ENCODE data around the gene PCBP2.
"Not testable (repeated sequence)": the region's sequence is repeated elsewhere in the genome, so short reads cannot be mapped to it uniquely, and the experiment has no call there.

PCBP2 gene

DNA sequence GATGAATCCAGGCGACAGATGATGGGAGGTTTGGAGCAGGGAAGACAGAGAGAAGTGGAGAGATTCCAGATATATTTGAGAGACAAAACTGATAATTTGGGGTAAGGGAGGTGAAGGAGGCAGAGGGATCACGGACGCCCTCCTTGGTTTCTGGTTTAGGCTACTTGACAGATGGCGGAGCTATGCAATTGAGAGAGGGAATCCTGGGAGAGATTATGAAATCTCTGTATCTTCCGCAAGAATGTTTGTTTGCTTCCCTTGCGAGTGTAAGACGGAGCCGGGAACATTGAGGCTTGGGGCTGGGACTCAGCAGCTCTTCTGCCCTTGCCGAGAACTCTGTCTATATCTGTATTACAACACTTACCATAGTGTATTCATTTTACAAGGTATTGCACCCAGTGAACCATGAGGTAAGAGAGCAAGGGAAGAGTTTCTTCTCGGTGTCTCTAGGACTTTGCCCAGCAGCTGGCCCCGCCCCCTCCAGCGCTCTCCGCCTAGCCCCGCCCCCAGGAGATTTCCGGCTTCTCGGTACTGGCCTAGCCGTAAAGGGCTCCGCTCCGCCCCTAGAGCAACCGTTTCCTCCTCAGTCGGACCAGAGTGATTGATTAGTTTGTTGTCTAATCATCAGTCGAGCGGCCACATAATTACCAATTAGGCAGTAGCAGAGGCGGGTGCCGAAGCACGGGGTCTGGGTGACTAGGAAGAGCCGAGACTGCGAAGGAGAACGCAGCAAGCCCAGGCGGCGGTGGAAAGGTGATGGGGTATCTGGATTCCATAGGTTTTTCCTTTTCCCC is 10.7 kb upstream of the PCBP2 start, which contains the start of gene PRR13:
Gene PRR13 (plus strand): TSS at position 695 of the 794 bp plus-strand sequence. CDS start 981 bp downstream, outside the sequence.
- peak; percentile 100 for DNase-seq

DNA sequence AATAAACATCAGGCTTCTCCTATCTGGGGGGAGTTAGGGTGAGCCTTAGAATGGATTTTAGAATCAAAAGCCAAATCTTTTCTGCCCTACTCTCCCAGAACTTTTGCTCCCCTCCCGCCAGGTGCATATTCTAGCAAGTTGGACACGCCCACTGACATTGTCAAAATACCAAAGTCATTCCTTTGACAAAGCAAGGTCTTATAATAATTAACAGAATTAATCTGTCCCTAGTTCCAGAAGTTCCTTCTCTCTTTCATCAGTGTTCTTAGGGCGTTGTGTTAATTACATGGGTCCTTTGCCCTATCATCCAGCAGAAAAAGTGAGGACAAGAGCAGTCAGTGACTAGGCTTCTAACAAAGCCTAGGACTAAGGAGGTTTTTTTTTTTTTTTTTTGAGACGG is 7.9 kb upstream of the PCBP2 start:
- no peak for DNase-seq

DNA sequence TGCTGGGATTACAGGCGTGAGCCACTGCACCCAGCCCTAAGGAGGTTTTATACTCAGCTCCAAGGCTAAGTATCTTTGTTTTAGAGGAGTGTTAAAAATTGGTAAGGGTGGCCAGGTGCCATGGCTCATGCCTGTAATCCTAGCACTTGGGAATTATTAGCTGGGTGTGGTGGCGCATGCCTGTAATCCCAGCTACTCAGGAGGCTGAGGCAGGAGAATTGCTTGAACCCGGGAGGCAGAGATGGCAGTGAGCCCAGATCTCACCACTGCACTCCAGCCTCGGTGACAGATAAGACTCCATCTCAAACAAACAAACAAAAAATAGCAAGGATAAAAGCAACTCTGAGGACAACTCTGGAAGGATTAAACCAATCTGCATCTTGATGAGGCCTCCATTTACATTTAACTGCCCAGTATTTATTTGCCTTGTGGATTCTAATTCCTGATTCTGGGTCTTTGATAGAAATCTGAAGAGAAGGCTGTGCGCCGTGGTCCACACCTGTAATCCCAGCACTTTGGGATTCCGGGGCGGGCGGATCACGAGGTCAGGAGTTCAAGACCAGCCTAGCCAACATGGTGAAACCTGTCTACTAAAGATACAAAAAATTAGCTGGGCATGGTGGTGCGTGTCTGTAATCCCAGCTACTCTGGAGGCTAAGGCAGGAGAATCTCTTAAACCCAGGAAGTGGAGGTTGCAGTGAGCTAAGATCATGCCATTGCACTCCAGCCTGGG is 7.1 kb upstream of the PCBP2 start:
- DNase-seq = not testable (repeated sequence)

DNA sequence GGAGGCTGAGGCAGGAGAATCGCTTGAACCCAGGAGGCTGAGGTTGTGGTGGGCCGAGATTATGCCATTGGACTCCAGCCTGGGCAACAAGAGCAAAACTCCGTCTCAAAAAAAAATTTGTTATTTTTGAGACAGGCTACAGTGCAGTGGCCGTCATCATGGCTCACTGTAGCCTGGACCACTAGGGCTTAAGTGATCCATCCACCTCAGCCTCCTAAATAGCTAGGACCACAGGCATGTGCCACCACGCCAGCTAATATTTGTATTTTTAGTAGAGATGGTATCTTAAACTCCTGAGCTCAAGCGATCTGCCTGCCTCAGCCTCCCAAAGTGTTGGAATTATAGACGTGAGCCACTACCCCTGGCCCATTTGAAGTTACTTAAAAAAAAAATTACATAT is 966 bp upstream of the PCBP2 start:
- DNase-seq = no peak

DNA sequence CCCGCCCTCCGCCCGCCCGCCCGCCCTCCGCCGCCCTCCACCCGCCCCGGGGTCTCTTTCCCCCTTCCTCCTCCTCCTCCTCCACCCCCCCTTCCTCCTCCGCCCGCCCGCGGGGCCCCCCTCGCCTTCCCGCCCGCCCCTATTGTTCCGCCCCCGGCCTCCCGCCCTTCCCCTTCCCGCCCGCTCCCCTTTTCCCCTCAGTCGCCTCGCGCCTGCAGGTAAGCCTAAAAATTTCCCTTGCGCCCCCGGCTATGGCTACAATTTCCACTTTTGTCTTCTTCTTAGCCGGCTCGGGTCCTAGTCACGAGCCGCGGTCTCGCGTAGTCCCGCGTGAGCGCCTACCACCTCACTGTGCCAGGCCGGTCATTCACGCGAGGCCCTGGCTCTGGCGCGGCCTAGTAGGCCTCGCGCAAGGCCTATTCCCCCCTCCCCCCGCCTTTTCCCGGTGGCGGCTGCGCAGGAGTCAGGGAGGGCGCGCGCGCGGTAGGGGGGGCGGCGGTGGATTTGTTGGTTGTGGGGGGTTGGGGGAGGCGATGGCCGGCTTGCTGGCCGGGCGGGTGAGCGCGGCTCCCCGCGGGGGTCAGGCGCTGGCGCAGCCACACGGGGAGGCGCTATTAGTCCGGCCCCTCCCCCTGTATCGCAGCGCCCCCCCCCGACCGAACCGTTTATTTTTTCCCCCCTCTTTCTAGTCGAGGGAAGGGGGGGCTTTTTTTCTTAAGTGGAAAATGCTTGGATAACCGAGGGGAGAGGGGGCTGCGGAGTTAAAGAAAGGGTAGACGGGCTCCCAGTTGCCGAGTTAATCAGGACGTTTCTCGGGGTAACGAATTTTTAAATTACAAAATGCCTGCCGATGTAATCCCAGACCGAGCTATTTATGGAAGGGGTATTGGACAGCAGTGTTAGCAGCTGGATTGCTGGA is 516 bp downstream of the PCBP2 start:
- DNase-seq = peak; percentile 81

DNA sequence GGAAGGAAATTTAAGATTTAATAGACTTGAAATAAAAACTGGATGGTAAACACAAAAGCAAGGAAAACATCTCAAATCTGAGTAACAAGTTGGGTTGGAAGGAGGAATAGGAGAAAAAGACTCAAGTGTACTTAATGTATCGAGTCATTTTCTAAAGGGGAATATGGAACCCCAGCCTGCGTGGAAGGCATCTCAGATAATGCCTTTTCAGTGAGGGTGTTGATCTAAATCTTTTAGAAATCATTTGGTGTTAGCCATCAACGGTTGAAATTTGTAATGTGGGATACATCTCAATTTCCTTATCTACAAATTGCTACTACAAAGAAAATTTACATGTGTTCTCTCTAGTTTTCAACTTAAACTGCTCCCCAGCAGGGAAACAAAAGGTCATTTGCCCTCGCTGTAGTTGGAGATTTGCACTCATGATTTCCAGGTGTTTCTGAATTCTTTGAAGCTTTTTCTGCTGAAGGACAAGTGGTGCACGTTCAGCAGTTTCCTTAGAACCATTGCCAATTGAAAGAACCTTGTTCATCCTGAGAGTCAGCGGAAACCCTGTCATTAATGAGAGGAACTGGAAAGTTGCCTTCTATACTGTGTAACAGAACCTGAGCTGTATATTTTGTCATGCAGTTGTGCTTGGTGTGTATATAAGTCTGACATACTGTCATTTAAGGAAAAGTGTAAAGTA is 2.2 kb downstream of the PCBP2 start:
- no peak for DNase-seq

DNA sequence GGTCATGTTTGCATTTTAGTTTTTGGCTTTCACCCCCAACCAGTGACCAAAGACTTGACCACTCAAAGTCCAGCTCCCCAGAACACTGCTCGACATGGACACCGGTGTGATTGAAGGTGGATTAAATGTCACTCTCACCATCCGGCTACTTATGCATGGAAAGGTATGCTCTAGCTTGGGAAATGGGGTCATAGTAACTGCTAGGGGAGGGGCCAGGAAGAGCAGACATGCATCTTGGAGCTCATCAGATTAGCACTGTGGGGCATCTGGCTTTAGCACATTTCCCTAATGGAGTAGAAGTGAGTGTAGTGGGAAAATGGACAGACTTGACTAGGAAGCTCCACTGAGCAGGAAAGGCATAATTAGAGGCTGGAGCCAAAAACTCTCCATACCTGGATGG is 2.8 kb downstream of the PCBP2 start:
- no peak for DNase-seq

DNA sequence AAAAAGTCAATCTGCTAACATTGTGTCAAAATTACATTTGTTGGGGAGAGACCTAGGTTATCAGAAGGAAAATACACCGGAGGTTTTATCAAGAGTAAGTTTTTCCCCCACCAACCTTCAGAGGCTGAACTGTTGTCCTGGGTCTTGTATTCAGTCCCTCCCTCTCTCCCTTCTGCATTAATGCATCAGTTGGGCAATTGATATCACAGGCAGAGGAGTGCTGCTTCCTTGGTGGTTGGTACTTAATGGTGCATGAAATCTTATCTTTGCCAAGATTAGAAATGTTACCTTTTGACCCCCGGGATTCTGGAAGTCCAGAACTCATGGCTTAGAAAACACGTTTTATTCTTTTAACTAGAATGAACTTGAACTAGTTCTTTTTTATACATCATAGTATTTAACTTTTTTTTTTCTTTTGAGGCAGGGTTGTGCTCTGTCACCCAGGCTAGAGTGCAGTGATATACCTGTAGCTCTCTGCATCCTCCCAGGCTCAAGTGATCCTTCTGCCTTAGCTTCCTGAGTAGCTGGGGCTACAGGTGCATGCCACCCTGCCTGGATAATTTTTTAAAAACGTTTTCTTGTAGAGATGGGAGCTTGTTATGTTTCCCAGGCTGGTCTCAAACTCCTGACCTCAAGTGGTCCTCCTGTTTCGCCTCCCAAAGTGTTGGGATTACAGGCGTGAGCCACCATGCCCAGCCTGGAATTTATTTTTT is 4.9 kb downstream of the PCBP2 start:
- DNase-seq = no peak

DNA sequence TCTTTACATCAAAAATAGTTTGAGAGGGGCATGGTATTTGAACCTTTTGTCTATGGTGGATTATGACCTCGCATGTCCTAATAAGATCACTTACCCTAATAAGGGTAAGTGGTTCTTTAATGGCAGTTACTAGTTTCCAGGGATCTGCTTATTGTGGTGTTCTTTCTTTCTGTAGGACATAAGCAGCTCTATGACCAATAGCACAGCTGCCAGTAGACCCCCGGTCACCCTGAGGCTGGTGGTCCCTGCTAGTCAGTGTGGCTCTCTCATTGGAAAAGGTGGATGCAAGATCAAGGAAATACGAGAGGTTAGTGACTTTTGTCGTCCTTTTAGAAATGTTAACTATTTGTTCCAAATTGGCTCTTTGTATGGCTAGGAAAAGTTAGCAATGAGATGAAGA is 7.2 kb downstream of the PCBP2 start:
- DNase-seq = no peak

DNA sequence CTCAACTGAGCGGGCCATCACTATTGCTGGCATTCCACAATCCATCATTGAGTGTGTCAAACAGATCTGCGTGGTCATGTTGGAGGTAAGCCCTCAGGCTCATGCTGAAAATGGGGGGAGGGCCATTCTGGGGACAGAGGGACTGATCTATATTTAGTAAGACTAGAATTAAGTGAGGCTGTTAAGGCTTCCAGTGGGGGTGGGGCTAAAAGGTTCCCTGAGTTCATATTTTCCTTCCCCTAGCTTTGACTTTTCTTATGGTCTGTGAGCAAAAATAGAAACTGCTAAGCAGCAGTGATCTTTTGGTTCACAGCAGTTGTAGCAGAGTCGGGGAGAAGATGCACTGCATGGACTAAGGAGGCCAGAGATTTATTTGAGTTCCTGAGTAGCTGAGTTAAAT is 9.2 kb downstream of the PCBP2 start:
- DNase-seq = no peak

DNA sequence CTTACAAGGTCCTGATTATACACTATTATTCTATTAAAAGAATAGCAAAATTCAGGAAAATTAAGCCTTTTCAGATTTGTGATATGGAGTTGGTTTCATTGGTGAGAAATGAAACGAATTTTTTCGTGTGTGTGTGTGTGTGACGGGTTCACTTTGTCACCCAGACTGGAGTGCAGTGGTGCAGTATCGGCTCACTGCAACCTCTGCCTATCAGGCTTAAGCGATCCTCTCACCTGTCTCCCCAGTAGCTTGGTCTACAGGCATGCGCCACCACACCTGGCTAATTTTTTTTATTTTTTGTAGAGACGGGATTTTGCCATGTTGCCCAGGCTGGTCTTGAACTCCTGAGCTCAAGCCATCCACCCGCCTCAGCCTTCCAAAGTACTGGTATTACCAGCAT is 9.7 kb downstream of the PCBP2 start:
- DNase-seq = no peak

DNA sequence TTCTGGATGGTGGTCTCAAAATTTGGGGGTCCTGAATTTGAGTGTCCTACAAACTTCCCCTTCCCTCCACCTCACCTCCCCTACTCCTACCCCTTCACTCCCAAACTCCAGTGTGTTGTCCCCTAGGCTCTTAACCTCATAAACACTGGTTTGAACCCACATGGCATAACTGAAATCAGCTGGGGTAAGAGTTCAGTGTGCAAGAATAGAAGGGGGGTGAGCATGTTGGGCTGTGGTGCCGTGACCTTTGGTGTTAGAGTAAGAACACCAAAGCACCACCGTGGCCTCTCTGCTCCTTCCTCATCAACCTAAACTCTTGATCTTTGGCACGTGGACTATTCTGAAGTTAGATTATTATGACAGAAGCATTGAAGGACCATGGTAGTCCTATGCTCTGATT is 11.0 kb downstream of the PCBP2 start:
- no peak for DNase-seq

DNA sequence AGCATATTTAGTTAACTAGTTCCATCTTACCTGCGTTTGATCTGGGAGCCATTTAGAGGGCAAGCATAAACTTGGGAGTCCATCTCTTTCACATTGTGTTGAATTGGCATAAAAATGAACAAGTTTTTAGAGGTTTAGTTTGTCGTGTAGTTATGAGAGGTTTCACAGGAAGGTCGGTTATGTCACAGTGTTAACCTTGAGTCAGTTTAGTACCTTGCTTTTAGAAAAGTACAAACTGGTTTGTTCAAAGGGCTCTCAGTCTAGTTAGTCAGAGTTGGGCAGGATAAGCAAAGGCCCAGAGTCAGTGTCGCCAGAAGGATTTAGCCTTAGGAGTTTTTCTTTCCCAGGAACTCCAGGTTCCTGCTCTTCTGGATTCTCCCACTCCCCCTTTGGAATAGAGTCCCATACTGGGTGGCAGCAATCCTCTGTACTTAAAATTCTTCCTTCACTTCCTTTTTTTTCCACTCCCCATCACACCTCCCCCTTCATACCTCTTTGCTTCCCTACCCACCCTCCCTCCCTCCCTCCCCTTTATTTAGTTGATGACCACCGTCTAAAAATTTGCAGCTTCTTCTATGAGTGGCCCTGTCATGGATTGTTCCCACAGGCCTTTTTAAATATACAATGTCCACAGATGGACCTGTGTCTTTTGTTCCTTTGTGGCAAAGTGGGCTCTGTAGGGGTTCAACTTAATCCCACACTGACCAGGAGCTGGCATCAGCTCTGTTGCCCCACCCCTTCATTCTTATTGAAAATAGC is 12.1 kb downstream of the PCBP2 start:
- no peak for DNase-seq

DNA sequence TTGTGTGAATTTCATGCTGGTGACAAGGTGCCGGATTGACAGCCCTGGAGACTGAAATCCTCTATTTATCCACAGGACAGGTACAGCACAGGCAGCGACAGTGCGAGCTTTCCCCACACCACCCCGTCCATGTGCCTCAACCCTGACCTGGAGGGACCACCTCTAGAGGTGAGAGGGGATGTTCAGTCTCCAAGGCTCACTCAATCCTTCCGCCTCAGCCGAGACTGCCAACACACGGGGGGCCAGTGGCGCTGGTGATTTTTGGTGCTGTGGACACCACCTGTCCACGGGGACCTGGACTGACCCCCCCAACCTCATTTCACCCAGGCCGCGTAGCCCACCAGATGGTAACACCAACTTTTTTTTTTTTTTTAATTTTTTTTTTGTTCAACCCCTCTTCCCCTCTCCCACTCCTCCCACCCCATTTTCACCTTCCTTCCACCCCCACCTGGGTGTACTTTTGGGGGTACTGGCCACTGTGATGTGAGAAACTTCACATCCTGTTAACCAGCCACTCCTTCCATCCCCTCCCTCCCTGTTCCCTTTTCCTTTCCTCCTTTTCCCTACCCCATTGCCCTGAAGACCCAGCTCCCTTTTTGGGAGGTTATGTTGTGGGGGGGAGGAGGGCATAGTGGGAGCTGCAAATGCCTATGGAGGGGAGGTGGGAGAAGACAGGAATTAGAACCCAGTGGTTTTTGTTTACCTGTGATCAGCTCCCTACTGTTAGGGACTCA is 12.9 kb downstream of the PCBP2 start:
- no peak for DNase-seq

DNA sequence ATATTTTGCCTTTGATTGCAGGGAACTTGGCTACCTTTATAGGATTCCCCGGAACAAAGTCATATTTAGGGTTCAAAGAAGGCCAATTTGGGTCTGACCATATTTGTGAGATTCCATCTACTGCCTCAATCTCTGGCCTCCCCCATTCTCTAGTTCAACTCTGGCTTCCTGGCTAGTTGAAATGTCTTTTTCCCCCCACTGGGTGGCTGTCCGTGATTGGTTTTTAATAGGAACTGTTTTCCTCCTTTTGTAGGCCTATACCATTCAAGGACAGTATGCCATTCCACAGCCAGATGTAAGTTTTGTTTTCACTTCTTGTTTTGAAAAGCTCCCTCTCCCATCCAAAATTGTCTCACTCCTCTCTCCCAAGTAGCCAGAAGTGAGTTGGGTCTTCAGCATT is 13.8 kb downstream of the PCBP2 start:
- DNase-seq = no peak

DNA sequence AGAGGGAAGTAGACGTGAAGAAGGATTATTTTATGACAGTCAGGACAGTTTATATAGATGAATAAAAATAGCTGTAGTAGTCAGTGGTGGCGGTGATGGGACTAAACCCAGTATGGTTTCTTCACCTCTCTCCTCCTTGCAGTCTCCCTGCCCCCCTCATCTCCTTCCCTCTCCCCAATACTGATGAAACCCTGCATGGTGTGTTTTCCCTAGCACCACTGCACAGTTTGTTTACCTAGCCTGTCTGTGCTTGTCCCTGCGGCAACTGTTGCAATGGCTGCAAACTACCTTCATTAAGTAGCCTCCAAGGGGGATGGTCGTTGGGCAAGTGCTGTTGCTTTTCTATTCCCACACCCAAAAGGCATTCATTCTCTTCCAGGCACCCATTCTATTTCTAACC is 14.7 kb downstream of the PCBP2 start:
- DNase-seq = no peak

DNA sequence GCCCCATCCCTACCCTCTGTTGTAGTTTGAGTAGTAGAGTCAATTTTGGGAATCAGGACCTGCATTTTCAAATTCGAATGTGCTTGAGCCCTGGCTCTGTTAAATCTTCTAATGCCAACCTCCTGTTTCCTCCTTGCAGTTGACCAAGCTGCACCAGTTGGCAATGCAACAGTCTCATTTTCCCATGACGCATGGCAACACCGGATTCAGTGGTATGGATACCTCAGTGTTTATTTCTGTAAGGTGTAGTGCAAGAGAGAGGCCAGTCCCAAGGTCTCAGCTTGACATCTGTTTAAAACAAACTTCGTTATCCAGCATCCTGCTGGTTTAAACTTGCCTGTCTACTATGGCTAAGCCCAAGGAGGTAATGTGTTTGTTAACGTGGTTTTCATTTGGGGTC is 15.2 kb downstream of the PCBP2 start:
- no peak for DNase-seq

DNA sequence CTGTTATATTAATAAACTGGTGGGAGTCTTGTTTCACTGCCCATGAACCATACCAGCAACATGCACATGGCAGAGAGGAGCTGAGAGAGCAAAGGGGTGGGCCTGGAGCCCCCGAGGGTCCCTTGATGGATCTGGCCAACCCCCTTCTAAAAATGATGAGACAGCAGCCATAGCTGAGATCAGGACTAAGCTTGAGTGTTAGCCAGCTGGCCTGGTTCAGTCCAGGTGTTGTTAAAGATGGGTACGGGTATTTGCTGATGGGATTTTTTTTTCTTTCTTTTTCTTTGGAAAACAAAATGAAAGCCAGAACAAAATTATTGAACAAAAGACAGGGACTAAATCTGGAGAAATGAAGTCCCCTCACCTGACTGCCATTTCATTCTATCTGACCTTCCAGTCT is 16.0 kb downstream of the PCBP2 start:
- DNase-seq = no peak

DNA sequence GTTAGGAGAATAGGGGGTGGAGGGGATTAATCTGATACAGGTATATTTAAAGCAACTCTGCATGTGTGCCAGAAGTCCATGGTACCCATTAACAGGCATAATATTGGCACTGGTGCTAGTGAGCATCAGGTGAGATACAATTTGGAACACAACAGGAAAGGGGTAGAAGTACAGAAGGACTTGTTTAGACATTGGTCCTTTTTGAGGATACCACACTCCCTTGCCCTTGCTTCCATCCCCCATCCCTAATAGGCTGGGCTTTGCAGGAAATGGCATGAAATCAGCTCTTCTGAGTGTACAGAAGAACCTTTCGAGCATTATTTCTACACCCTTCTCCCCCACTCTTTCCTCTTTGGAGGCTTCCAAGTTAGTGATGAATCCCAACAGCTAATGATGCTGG is 16.4 kb downstream of the PCBP2 start:
- DNase-seq = no peak

DNA sequence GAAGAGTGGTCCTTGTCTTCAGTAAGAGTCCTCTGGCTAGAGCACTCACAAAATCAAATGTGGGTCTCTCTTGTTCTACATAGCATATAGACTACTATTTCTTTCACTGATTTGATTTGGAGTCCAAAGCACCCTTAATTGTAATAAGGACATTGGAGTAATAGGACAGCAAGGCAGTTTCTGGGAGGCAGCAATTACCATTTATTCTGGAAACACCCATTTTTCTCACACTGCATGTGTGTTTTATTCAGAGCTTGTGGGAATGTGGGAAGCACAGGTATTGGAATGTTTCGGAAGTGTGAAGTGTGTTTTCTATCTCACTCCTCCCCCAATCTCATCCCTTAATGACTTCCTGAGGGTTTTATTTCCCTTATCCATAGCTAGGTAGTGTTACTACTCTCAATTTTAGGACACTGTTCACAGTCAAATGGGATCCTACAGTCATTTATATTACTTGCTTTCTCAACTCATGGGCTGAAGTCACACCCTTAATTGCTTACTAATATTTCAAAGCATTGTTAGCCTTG is 20.2 kb downstream of the PCBP2 start:
- no peak for DNase-seq

Measured in CD4-positive, alpha-beta T cell treated with Interleukin-17A for 4 hours (primary cell).